B cell (primary cell): ENCODE measurements around the gene OR2Z1. TPM values are rescaled to one million over a fixed set of nuclear protein-coding genes. Genes with fewer than 3 reads are reported as not detected.

Experiments
- ATAC-seq: fragments of 200-7000 bp; cut with Tn5 transposase; one replicate; pipeline ENCODE4 v1.10.0; 2021; ENCODE audit warnings: low read depth, mild to moderate bottlenecking, moderate number of reproducible peaks, moderate library complexity
- CTCF ChIA-PET: fragments of 350-600 bp; sonication (Branson Sonifier 250); formaldehyde crosslinking; loops from one replicate; lab custom pipeline; 2021; ENCODE audit warnings: antibody characterized with exemption, inconsistent platforms; lab: Charles Lee
- POLR2A ChIA-PET: fragments of 350-600 bp; sonication (Branson Sonifier 250); formaldehyde crosslinking; loops from one replicate; lab custom pipeline; 2021; ENCODE audit warnings: antibody characterized with exemption; lab: Charles Lee
- DNase-seq: peaks from one replicate; pipeline ENCODE4 v3.0.0; 2013
- H2AFZ ChIP-seq: 2 replicates; pipeline ENCODE4 v1.6.1; 2012; ENCODE audit warnings: mild to moderate bottlenecking, low read depth, low read length; ENCODE audit not compliant: insufficient read depth, poor library complexity, severe bottlenecking
- H3K27ac ChIP-seq, 2 donors: 1 replicate in 1 of 2; 2 replicates in 1 of 2; pipeline ENCODE4 v1.5.1; 2012 to 2013; ENCODE audit warnings: low read length in 2 of 2, mild to moderate bottlenecking in 2 of 2, moderate library complexity in 1 of 2
- H3K27me3 ChIP-seq, 4 experiments: fragments of 200-600 bp in 1 of 4; sonication (generic) in 1 of 4; replicated peaks in 1 of 4; 1 replicate in 2 of 4; 2 replicates in 2 of 4; pipeline versions ENCODE4 v1.6.1 to v1.7.0; 2013 to 2016; ENCODE audit warnings: low read length in 3 of 4, mild to moderate bottlenecking in 2 of 4, mixed read lengths in 1 of 4, moderate library complexity in 1 of 4; ENCODE audit not compliant: insufficient read depth in 4 of 4, control insufficient read depth in 3 of 4; ENCODE audit errors: control extremely low read depth in 1 of 4
- H3K36me3 ChIP-seq, 2 experiments: replicated peaks in 1 of 2; 1 replicate in 1 of 2; 2 replicates in 1 of 2; pipeline versions ENCODE4 v1.6.1 to v1.7.1; 2013; ENCODE audit warnings: low read length in 1 of 2; ENCODE audit not compliant: insufficient read depth in 2 of 2, control insufficient read depth in 1 of 2; ENCODE audit errors: control extremely low read depth in 1 of 2, extremely low read depth in 1 of 2
- H3K4me1 ChIP-seq, 2 donors: fragments of 200-600 bp in 1 of 2; sonication (generic) in 1 of 2; 1 replicate in 1 of 2; 2 replicates in 1 of 2; pipeline versions ENCODE4 v1.5.1 to v1.6.1; 2013 to 2017; ENCODE audit warnings: low read length in 2 of 2; ENCODE audit not compliant: control insufficient read depth in 2 of 2, insufficient read depth in 2 of 2
- H3K4me2 ChIP-seq: replicated peaks from 2 replicates; pipeline ENCODE3; 2012; ENCODE audit warnings: mild to moderate bottlenecking, low read depth, low read length; ENCODE audit not compliant: poor library complexity, severe bottlenecking
- H3K4me3 ChIP-seq, 5 experiments: fragments of 200-600 bp in 1 of 5; sonication (generic) in 1 of 5; 1 replicate in 3 of 5; 2 replicates in 2 of 5; pipeline versions ENCODE4 v1.5.1 to v1.7.0; 2011 to 2016; ENCODE audit warnings: low read length in 4 of 5, mild to moderate bottlenecking in 4 of 5, low read depth in 2 of 5, control low read depth in 1 of 5, moderate library complexity in 1 of 5; ENCODE audit not compliant: insufficient read depth in 1 of 5; ENCODE audit errors: control extremely low read depth in 1 of 5, extremely low read depth in 1 of 5
- H3K79me2 ChIP-seq: fragments of 200-600 bp; sonication (generic); one replicate; pipeline ENCODE4 v1.6.0; 2016; ENCODE audit warnings: low read length; ENCODE audit not compliant: control insufficient read depth, insufficient read depth
- H3K9ac ChIP-seq: fragments of 200-600 bp; sonication (generic); 2 replicates; pipeline ENCODE4 v1.6.1; 2017; ENCODE audit warnings: mild to moderate bottlenecking, low read length, moderate library complexity
- H3K9me3 ChIP-seq, 3 donors: one replicate each; pipeline versions ENCODE4 v1.6.1 to v1.7.1; 2013; ENCODE audit warnings: low read length in 2 of 3; ENCODE audit not compliant: control insufficient read depth in 2 of 3, insufficient read depth in 1 of 3; ENCODE audit errors: control extremely low read depth in 1 of 3
- H4K20me1 ChIP-seq: 2 replicates; pipeline ENCODE4 v1.6.0; 2012; ENCODE audit warnings: mild to moderate bottlenecking, low read length; ENCODE audit not compliant: insufficient read depth, control insufficient read depth, poor library complexity, severe bottlenecking
- H3K27ac Mint-ChIP-seq: one replicate; pipeline ENCODE4 v1.8.0; 2021; ENCODE audit warnings: mixed read lengths
- H3K27me3 Mint-ChIP-seq: one replicate; pipeline ENCODE4 v1.8.0; 2021; ENCODE audit warnings: mixed read lengths
- H3K4me1 Mint-ChIP-seq: one replicate; pipeline ENCODE4 v1.8.0; 2021; ENCODE audit warnings: mixed read lengths
- H3K4me3 Mint-ChIP-seq: one replicate; pipeline ENCODE4 v1.8.0; 2021; ENCODE audit warnings: mixed read lengths
- H3K9me3 Mint-ChIP-seq: one replicate; pipeline ENCODE4 v1.8.0; 2022; ENCODE audit warnings: mixed read lengths; ENCODE audit not compliant: insufficient read depth
- CTCF ChIP-seq: fragments of 200-600 bp; IDR thresholded peaks from one replicate; pipeline ENCODE4 v1.8.0; 2022; ENCODE audit warnings: antibody characterized with exemption, mild to moderate bottlenecking
- EZH2 ChIP-seq: IDR thresholded peaks from 2 replicates; pipeline ENCODE4 v1.6.1; 2012; ENCODE audit warnings: borderline replicate concordance, low read depth, mild to moderate bottlenecking, moderate library complexity, low read length; ENCODE audit not compliant: insufficient read depth, poor library complexity, severe bottlenecking
- WGBS: methylation state at CpG from one replicate; pipeline ENCODE4 v1.1.5; 2013; ENCODE audit warnings: missing lambda C conversion rate; ENCODE audit not compliant: insufficient coverage; 5-methylcytosine and 5-hydroxymethylcytosine counted together
- intact Hi-C: fragments of 100-400 bp; cut with micrococcal nuclease; formaldehyde crosslinking; loops from one replicate; pipeline ENCODE4 v1.10.0; 2022
- polyA plus RNA-seq: library from polyadenylated mRNA; depleted of rRNA; stranded (reverse); fragments of >200 nt; gene quantifications from 2 replicates; pipeline ENCODE4 v1.2.3, GENCODE V29; 2012
- total RNA-seq, 2 donors: library from RNA; stranded (reverse); fragments of 120-200 nt in 1 of 2; gene quantifications; 1 replicate in 1 of 2; 2 replicates in 1 of 2; pipeline versions ENCODE4 v1.2.3 to v1.2.4, GENCODE V29; 2013 to 2022

The OR2Z1 gene
- total and polyA plus RNA-seq, 2 donors (not counting 1 experiment from before 2014, with no cell fraction given), result not detected

GRCh38 chr19:8682472-8682871 is 39.0 kb upstream of the OR2Z1 start:
- no peaks in the 10 kb centered on the region for H3K79me2 ChIP-seq
- Mint-ChIP-seq H3K4me1 (no peaks in the 10 kb centered on the region), H3K27ac (no peak overlapping the region), H3K4me3 (no peak overlapping the region), H3K9me3 (peaks cover 5% of the 10 kb centered on the region), H3K27me3 (peaks cover 16% of the 10 kb centered on the region)
- H2AFZ ChIP-seq, result no peak overlapping the region
- CTCF ChIA-PET, result no interaction called here
- H3K9me3 ChIP-seq, result peaks cover 0 to 6% (median 0%) of the 10 kb centered on the region in 3 donors
- no peaks in the 10 kb centered on the region for H4K20me1 ChIP-seq
- intact Hi-C loops, result no loop called here
- DNase-seq, result no peak
- TF ChIP-seq CTCF, result no peak
- peaks cover 0 to 7% (median 0%) of the 10 kb centered on the region in 4 experiments for H3K27me3 ChIP-seq
- no peaks in the 10 kb centered on the region for H3K4me1 ChIP-seq
- no peak overlapping the region for H3K9ac ChIP-seq
- H3K4me3 ChIP-seq, result no peak overlapping the region
- no peaks in the 10 kb centered on the region for H3K36me3 ChIP-seq
- H3K4me2 ChIP-seq, result no peak overlapping the region
- POLR2A ChIA-PET, result no interaction called here
- H3K27ac ChIP-seq, result no peak overlapping the region
- ATAC-seq, result no peak
- 67% methylated on average over 2 of the region's 2 CpGs for WGBS

- no peak overlapping the region for H3K4me3 Mint-ChIP-seq
- H3K27ac ChIP-seq, result no peak overlapping the region
- no peaks in the 10 kb centered on the region for H4K20me1 ChIP-seq
- peaks cover 0 to 7% (median 0%) of the 10 kb centered on the region in 4 experiments for H3K27me3 ChIP-seq
- H3K9me3 Mint-ChIP-seq, result peaks cover 5% of the 10 kb centered on the region
- H3K4me1 Mint-ChIP-seq, result no peaks in the 10 kb centered on the region
- DNase-seq (no peak), ATAC-seq (no peak)
- H3K79me2 ChIP-seq, result no peaks in the 10 kb centered on the region
- no peak overlapping the region for H3K4me3 ChIP-seq
- ChIA-PET POLR2A (no interaction called here), CTCF (no interaction called here)
- no peaks in the 10 kb centered on the region for H3K4me1 ChIP-seq
- intact Hi-C loops, result no loop called here
- H3K9me3 ChIP-seq, result peaks cover 0 to 5% (median 0%) of the 10 kb centered on the region in 3 donors
- H3K27ac Mint-ChIP-seq, result no peak overlapping the region
- WGBS, result 88% methylated on average over 1 of the region's 1 CpG
- no peaks in the 10 kb centered on the region for H3K36me3 ChIP-seq
- TF ChIP-seq EZH2 (no peak), CTCF (no peak)
- H3K4me2 ChIP-seq, result no peak overlapping the region
- H3K27me3 Mint-ChIP-seq, result peaks cover 13% of the 10 kb centered on the region
- H3K9ac ChIP-seq, result no peak overlapping the region
- no peak overlapping the region for H2AFZ ChIP-seq
Observed at GRCh38 chr19:8682931-8683330, 38.5 kb upstream of the OR2Z1 start.
